HG02938 (cell line): ENCODE data around the gene LMO2.
"Not testable (repeated sequence)": the region's sequence is repeated elsewhere in the genome, so short reads cannot be mapped to it uniquely, and the experiment has no call there.

Experiments used
- ATAC-seq: cut with Tn5 transposase; IDR thresholded peaks from one replicate; pipeline ENCODE4 v1.9.1; 2021; ENCODE audit warnings: mild to moderate bottlenecking, moderate library complexity; ENCODE audit not compliant: unreplicated experiment

The LMO2 gene

DNA sequence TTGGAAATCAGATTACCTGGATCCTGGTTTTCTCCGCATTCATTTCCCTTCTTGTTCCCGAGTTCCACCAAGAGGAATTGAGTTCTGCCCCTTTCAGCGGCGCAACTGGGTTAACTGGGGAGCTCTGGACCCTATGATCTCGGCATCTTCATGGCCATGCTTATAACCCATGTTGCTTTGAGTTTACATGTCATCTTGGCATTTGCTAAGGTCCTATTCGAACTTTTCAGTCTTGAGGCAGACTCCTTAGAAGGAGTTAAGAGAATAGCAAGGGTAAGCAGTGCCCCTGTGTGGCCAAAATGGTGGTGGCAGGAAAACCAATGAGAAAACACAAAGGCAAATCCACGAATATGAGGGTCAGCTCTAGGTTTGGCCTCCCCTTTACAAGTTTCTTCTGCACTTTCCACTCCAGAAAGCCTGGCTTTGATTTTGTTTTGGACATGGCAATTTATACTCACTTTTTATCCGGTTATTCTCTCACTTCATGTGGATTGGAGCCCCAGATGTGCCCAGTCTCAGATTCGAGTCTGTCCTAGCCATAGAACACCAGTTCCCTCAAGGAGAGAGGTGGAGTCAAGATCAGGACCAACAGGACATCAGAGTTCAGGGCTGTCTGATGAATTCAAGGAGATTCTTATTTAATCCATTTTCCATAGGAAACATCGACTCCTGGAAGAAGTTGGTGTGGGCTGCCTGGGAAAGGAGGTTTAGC lies 62.3 kb downstream of the LMO2 start:
- no peak for ATAC-seq

DNA sequence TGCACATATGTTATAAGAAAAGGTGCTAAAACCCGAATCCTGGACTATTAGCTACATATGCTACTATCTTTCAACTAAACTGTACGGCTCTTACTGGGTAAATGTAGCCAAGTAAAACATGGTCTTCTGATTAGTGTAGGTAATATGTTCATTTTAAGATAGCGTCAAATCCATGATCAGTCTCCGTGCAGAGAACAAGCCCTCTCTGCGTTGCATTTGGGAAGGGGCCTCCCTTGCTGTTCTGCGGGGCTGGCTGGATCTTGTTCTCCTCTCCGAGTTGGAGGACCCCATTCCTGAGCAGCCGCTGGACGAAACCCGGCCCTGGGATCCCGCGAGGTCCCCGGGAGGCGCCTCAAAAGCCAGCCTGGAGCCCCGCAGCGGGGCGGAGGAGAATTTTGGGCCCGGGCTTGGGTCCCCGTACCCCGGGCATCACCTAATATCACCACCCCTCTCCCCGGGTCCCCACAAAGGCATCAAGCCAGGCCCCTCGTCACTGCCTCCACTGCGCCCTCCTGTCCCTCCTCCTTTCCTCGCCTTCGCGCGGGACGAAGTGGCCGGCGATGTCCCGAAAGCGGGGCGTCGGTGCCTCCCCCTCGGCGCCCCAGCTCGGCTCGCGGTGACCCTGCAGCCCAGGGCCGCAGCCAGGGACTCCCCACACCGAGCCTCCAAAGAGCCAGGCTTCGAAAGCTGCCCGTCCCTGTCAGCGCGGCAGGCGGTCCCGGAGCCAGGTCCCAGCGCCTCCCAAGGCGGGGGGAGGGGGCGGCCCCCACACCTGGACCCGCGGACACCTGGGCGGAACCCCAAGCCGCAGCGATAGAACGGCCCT lies 63.1 kb downstream of the LMO2 start:
- no peak for ATAC-seq

DNA sequence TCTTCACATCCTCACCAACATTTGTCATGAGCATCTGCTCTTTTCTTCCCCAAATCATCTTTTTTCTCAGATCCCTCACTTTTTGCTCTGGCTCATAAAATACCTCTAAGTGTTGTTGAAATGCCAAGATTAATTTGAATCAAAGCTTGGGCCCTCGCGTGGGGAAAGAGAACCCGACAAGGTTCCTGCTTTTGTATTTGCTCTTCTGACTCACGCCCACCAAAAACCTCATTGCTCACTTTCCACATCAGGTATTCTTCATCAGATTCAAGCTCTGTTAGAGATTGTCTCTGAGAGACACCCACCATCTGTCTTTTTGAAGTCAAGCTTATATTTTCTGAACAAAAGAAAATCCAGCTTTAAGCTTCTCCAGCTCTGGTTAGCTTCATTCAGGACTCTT lies 64.7 kb downstream of the LMO2 start:
- ATAC-seq, result no peak

DNA sequence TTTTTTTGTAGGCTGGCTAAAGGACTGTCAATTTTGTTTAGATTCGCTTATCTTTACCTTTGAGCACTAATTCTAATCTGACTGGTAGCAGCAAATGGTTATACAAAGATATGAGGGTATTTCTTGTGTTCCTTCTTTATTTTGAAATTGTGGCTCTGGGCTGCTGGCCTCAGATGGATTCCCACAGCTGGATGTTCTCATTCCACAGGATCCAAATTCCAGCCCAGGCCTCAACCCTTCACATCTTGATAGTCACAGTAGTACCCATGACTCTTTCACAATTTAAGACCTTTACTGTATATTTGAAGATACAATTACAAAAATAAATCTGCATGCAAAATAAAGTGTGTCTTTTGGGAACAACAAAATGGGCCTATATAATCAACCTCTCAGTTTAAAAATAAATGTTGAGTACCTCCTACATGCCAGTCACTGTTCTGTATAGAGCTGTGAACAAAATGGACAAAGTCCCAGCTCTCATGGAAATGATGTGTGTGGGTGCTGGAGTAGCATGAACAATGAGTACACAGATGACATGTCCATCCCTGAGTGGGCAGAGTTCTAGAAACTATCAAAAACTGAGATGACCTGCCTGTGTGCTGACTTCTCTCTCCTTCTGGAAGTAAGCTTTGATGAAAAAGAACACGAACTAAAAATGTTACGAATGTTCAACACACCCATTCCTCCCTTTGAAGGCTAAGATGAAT lies 65.9 kb downstream of the LMO2 start:
- no peak for ATAC-seq

DNA sequence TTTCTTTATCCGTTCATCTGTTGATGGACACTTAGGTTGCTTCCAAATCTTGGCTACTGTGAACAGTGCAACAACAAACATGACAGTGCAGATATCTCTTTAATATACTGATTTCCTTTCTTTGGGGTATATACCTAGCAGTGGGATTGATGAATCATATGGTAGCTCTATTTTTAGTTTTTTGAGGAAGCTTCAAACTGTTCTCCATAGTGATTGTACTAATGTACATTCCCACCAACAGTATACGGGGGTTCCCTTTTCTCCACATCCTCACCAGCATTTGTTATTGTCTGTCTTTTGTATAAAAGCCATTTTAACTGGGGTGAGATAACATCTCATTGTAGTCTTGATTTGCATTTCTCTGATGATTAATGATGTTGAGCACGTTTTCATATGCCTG lies 68.9 kb downstream of the LMO2 start:
- ATAC-seq, result not testable (repeated sequence)

DNA sequence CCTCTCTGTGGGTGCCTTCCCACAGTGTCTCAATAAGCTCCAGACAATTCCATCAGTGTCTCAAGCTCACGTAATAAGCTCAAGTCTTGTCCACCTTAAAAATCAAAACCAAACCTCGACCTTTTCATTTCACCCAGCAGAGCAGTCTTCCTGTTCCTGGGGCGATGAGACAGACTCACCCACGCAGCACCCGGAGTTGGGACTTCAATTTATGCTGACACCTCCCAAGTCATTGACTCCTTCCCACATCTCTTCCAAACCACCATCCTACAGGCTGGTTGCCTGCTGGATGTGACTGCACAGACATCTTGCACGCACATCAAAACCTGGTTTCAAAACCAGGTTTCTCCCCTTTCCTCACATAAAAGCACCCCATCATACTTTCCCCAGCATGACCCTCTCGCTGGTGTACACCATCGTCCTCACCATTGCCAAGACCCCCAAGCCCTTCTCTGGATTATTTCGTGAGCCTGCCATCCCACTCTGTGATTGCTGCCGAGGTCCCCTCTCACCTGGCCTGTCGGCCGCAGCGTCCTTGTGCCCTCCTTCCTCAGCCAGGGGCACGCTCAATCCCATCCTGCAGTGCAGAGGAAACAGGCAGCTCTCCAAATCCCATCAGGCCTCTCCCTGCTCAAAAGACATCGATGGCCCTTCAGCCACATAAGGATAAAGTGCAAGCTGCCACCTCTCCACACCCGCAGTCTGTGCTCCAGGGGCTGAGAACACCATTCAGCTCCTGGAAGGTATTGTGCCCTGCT lies 72.4 kb downstream of the LMO2 start:
- ATAC-seq, result no peak
